NCI-H1694 (cell line): ENCODE measurements around the gene DIP2A.
"Not testable (repeated sequence)": the region's sequence is repeated elsewhere in the genome, so short reads cannot be mapped to it uniquely, and the experiment has no call there.

ENCODE experiments used
- DNase-seq: peaks from one replicate; lab custom pipeline; 2025; lab: John Stamatoyannopoulos, UW

Gene DIP2A

DNA sequence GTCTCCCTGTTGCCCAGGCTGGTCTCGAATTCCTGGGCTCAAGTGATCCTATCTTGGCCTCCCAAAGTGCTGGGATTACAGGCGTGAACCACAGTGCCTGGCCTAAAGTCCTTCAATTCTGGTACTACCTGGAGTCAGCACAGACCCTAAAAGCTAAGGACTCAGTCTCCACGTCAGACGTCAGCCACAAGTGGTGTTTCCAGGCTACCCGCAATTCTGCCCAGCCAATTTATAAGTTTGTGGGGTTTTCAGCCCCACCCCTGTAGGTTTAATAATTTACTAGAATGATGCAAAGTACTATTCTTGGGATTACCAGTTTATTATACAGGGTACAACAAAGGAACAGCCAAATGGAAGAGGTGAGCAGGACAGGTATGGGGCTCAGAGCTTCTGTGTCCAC lies 10.6 kb upstream of the DIP2A start:
- no peak for DNase-seq

DNA sequence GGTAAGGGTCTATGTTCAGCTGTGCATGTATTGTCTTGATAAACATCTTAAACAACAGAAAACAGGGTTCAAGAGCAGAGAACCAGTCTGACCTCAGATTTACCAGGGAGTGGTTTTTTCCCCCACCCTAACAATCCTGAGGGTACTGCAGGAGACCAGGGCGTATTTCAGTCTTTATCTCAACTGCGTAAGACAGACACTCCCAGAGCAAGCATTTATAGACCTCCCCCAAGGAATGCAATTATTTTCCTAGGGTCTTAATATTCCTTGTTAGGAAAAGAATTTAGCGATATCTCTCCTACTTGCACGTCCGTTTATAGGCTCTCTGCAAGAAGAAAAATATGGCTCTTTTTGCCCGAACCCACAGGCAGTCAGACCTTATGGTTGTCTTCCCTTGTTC lies 9.8 kb upstream of the DIP2A start:
- not testable (repeated sequence) for DNase-seq

DNA sequence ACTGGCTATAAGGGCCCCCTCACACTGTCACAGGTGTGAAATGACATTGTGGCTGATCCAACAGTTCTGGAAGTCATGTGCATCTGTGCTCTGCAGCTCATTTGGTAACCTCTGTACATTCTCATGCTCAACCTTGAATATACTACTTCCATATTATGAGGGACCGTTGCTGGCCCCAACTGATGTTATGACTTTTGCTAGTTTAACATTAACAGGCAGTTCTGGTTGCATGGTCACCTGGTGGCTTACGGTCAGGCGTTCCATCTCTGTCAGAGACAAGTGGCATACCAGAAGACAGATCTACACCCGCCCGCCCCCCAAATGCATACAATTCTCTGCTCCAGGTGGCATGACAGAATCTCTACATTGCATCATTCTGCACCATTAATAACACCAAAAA lies 6.0 kb upstream of the DIP2A start:
- DNase-seq, result no peak

DNA sequence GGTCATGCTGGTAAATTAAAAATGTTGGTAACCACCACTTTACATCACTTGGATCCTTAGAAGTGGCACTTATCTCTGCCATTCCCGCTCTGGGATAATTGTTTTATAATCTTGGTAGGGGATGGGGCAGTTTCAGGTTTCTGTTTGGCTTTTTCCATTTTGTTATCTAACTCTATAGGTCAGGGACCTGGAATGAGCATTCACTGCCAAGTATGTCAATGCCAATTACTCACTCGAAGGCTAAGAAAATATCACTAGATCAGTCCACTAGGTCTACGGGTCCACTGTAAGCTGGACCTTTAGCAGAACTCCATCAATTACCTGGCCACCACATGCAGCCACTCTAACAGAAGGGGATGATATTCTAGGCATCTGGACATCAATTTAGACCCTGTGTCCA lies 4.5 kb upstream of the DIP2A start:
- no peak for DNase-seq

DNA sequence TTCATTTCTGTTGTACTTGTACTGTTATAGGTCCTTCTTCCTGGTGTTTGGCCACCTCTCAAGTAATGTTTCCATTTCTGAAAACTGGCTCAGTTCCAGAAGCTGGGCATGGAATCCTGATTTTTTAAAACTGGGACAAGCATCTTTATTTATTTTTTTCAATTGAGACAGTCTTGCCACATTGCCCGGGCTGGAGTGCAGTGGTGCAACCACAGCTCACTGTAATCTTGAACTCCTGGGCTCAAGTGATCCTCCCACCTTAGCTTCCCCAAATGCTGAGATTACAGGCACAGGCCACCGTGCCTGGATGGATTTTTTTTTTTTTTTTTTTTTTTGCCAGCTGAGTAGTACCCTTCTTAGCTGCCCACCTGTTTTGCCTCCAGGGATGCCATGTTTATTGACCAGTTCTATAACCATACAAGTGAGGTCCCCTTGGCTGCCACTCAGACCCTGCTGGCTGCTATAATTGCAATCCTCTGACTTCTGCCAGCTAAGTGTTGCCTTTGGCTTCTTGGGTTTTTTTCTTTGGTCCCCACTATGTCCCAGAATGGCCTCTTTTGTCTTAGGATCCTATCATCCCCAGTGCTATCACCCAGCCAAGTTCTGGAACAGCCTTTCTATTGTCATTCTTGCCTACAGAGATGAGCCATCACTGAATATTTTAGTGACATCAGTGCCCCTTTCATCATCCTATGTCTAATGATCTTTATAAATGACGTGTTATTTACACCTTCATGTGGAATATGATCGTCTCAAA lies 3.9 kb upstream of the DIP2A start:
- DNase-seq, result no peak

DNA sequence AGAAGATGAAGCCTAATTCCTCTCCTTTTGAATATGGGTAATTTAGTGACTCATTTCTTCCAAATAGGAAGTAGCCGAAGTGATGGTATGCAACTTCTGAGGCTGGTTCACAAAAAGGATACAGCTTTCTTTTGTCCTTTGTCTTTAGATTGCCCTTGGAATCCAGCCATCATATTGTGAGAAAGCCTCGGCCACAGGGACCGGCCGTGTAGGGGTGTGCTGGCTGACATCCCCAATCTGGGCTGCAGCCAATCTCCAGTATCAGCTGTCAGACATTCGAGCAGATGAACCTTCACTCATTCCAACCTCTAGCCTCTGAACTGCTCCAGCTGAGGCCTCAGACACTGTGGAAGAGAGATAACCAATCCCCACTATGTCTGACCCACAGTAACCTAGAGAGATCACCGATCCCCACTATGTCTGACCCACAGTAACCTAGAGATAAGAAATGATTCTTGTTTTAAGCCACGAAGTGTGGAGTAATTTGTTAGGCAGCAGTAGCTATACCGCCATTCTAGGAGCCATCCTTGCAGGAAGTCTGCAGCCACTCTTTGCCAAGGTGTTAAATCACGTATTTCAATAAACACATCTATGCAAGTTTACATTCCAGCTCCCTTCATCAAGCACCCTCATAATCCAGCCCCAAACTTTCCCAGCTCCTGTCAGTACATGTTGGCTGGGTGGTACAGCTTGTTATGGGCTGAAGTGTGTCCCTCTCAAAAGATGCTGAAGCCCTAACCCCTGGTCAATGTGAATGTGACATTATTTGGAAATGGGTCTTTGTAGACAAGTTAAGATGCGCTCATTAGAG lies 2.9 kb upstream of the DIP2A start:
- DNase-seq, result no peak

DNA sequence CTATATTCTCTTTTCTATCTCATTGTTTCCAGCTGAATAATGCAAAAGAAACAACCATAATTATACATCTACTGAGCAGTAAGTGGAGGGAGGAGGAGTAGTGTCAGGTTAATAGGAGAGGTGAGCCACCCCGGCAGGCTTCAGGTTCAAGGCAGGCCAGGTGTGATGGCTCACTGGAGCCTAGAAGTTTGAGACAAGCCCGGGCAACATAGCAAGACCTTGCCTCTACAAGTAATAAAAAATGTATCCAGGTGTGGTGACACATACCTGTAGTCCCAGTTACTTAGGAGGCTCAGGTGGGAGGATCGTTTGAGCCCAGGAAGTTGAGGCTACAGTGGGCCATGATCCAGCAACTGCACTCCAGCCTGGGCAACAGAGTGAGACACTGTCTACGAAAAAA lies 1.9 kb upstream of the DIP2A start:
- no peak for DNase-seq

DNA sequence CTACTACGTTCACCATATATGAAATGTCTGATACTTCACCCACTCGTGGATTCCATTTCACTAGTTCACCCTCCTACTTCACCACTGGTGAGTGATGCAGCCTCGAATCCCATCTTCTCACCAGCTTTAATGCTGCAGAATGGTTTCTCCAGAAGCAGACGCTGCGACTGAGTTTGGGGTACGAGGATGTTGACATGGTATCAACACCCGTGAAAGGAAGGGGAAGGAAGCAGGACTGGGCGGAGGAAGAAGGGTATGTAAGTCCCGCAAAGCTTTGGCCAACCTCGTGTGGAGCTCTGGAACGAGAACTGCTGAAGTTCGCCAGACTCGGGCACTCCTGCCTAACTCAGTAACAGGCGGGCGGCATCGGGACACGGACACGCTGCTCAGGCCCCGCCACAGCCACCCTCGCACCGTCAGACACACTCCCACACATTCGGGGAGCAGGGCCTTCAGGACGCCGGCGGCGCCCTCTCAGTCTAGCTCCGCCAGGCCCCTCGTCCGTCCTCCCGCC lies 833 bp upstream of the DIP2A start:
- DNase-seq, result no peak

DNA sequence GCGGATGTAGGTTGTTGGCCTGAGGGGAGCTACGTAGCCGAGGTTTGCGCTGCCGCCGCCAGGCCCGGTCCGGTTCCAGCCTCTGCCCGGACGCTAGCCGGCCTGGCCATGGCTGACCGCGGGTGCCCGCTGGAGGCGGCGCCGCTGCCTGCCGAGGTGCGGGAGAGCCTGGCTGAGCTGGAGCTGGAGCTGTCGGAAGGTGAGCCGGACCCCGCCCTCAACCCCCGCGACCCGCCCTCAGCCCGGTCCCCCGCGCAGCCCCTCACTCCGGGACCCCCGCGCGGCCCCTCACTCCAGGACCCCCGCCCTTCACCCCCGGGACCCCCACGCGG lies 299 bp downstream of the DIP2A start:
- DNase-seq, result no peak

DNA sequence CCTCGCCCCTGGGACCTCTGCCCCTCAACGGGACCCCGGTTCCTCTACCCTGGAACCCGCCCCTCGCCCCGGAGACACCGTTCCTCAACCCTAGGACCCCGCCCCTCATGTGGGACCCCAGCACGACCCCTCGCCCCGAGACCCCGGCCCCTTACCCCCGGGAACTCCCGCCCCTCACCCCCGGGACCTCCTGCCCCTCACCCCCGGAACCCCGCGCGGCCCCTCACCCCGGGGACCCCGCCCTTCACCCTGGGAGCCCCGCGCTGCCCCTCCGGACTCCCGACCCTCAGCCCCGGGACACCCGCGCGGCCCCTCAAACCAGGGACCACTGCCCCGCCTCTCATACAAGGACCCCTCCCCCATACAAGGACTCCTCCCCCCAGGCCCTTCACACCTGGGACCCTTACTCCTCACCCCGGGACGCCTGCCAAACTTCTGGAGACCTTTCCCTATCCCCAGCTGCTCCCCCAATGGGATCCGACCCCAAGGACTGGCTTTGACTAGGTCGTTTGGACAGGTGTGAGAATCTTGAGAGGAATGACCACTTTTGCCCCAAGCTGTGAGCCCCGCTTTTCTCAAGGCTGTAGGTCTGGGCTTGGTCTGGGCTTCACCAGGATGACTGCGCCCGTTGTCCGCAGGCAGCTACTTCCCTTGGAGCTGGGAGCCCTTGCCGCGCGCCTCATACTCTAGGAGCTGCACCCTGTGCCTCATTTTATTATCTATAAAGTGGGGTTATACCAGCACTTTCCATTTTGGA lies 843 bp downstream of the DIP2A start:
- no peak for DNase-seq

DNA sequence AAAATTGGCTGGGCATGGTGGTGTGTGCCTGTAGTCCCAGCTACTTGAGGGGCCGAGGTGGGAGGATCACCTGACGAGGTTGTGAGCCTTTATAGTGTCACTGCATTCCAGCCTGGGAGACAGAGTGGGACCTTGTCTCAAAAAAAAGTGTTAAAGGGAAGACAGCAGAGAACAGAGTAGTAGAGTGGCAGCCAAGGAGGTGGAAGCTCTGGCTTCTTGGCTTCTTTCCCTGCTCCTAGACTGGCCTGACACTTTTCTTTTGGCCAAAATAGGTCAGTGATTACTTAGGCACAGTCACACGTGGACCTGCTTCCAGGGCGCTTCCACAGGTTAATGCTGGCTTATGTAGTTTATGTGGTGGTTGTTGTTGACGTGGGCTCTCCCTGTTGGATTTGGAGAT lies 3.2 kb downstream of the DIP2A start:
- DNase-seq, result no peak

DNA sequence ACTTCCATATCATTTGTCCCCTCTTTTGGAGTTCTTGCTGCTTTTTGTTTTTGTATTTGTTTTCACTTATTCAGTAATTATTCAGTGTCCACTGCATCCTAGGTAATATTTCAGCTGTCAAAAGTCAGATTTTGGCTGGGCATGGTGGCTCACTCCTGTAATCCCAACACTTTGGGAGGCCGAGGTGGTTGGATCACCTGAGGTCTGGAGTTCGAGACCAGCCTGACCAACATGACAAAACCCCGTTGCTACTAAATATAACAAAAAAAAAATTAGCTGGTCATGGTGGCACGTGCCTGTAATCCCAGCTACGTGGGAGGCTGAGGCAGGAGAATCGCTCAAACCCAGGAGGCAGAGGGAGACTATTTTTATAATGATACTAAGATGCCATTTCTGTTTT lies 6.5 kb downstream of the DIP2A start:
- not testable (repeated sequence) for DNase-seq

DNA sequence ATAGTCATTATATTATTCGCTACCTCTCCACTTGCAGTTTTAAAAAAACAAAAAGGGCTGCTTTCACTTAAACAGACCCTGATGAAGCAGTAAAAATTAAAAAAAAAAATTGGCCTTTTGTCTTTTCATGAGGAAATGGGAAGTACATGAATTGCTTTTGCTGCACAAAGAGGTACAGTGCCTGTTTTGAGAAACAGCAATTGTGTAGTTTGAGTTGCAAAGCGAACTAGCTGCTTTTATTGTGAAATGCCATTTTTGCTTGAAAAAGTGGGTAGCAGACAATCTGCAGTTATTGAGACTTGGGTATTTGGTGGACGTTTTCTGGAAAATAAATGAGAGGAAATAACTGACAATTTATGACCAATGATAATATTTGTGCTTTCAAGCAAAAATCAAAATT lies 7.0 kb downstream of the DIP2A start:
- no peak for DNase-seq

DNA sequence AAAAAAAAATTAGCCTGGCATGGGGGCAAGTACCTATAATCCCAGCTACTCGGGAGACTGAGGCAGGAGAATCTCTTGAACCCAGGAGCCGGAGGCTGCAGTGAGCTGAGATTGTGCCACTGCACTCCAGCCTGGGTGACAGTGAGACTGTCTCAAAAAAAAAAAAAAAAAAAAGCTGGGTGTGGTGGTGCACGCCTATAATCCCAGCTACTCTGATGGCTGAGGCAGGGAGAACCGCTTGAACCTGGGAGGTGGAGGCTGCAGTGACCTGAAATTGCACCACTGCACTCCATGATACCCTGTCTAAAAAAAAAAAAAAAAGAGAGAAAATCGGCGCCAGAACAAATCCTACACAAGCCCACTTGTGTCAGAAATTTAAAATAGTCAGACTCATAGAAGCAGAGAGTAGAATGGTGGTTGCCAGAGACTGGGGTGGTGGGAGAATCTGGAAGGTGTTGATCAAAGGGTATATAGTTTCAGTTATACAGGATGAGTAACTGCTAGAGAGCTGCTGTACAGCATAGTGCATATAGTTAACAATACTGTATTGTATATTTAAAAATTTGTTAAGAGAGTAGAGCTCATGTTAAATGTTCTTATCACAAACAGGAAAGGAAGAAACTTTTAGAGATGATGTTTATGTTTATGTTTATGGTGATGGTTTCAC lies 9.6 kb downstream of the DIP2A start:
- DNase-seq, result no peak

DNA sequence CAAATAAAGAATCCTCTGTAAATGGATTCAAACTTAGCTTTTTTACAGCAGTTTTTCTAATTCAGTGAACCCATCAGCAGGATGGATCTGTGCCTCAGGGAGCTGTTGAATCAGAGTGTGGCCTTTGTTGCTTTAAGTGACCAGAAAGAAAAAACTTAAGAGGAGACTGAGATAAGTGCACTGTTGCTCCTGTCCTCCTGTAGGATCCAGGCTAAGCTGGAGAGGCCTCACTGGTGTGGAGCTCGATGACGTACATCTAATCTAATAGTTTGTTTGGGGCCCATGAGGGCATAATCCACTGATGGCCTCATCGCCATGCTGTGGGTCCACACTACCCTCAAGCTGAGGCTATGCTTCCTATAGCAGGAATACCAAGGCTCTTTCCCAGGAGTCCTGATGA lies 10.6 kb downstream of the DIP2A start:
- DNase-seq, result no peak

DNA sequence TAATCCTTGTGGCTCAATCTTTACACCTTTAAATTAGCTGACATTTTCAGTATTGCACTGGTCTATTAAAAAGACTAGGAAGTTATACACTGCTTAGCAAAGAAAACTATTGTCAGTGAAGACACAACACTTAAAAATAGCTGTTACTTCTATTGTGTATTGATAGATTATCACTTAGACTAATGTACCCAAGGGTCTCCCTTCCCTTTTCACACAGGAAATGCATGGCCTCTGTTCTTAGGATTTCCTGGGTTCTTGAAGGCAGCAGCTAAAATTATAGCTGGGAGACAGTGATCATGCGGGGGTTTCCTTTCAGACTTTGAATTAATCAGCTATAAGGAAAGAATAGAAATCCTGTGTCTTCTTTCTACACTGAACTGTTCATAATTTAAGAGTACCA lies 12.8 kb downstream of the DIP2A start:
- no peak for DNase-seq

DNA sequence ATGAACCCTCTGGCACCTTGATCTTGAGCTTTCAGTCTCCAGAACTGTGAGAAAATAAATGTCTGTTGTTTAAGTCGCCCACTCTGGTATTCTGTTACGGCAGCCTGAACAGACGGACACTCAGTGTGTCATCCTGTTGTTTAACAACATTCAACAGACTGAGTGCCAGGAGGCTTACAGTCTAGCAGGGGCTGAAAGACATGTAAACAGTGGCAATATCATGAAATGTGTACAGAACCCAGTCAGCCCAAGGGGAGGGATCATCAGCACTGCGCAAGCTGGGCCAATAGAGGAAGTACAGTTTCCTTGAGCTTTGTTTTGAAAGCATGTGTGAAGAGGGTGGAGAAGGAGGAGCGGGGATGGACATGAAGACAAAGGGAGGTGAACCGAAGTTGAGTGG lies 13.6 kb downstream of the DIP2A start:
- DNase-seq, result peak; percentile 36

DNA sequence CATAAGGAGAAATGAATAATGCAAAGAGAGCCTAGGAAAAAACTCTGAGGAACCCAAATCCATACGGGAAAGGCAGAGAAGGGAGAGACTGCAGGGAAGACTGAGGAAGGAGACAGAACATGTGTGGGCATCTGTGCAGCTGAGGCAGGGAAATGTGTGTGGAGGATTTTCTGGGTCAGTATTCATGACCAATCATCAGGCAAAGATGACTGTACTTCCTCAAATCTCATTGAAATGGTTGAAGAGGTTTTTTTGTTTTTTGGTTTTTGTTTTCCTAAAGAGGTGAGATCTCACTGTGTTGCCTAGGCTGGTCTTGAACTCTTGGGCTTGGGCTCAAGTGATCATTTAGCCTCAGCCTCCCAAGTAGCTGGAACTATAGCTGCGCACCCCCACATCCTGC lies 15.7 kb downstream of the DIP2A start:
- no peak for DNase-seq

DNA sequence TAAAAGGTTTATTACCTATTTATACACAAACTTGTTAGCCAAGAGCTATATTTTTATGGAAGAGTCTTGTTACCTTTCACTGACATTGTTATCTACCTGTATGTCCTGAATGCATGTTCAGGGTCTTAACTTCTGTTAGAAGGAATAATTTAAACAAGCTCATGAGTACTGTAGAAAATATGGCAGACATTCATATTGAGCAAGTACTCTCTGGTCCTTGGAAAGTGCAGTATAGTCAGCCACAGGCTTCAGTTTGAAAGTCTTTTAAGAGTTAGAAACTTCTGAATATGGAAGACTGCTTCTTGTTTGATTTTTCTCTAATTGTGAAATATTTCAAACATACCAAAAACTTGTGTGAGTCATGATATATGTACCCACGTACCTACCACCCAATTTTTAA lies 16.6 kb downstream of the DIP2A start:
- no peak for DNase-seq

DNA sequence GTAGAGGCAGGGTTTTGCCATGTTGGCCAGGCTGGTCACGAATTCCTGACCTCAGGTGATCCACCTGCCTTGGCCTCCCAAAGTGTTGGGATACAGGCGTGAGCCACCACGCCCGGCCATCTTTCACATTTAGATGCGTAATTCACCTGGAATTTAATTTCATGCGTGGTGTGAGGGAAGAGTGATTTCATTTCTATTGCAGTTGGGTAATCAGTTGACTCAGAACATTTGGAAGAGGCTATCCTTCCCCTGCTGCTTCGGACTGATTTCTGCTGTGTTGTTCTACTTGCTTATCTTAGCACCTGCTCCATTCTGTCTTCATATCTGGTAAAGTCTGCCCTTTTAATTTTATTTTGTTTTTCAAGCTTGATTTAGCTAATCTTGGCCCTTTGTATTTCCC lies 19.1 kb downstream of the DIP2A start:
- DNase-seq, result no peak

DNA sequence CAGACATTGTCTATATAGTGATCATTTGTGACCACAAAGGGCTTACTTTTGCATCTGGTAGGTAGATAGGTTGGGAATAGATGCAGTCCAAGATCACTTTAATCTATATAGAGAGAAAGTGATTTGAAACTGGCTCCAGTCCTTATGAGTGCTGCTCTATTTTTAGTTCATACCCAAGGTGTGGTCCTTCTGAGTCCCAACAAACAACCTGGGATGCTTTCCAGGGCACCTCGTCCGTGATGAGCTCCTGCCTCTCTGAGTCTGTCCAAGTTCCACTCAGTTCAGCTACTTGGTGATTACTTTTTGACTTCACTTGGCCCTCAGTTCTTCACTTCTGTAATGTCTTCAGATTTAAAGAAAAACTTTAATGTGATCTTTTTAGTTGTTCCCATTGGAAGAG lies 20.2 kb downstream of the DIP2A start:
- DNase-seq, result no peak

DNA sequence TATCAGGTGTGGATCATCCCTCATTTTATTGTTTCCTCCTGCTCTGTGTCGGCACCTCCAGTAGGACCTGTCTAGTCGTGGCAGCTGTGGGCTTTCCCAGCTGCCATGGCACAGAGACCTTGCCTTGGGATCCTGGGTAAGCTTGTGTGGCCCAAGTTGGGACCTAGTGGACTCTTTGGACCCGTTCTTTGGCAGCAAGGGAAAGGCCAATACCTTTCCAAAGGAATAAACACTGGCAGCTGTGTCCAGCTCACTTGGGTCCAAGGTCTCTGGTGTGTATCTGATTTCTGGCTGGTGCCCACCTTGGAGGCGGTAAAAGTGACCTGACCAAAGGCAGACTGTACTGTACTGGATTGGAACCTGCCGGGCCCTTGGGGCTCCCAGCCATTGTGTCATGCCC lies 21.8 kb downstream of the DIP2A start:
- DNase-seq, result no peak
